CD8-positive, alpha-beta memory T cell (primary cell): ENCODE measurements around the gene PHPT1. TPM values are rescaled to one million over a fixed set of nuclear protein-coding genes. Genes with fewer than 3 reads are reported as not detected.
"Not testable (repeated sequence)": the region's sequence is repeated elsewhere in the genome, so short reads cannot be mapped to it uniquely, and the experiment has no call there.

Experiments
- CTCF ChIA-PET: fragments of 350-600 bp; sonication (Branson Sonifier 250); formaldehyde crosslinking; loops from one replicate; lab custom pipeline; 2021; ENCODE audit warnings: antibody characterized with exemption; lab: Charles Lee
- POLR2A ChIA-PET: fragments of 350-600 bp; sonication (Branson Sonifier 250); formaldehyde crosslinking; loops from one replicate; lab custom pipeline; 2021; ENCODE audit warnings: antibody characterized with exemption; lab: Charles Lee
- DNase-seq, 5 donors: peaks; one replicate each; pipeline versions ENCODE4 v3.0.0 to v3.0.0-alpha.2; 2020 to 2022; ENCODE audit warnings: mixed read lengths in 1 of 5
- H3K27ac ChIP-seq: one replicate; pipeline ENCODE4 v1.7.0; 2013; ENCODE audit warnings: low read depth, mild to moderate bottlenecking, low read length, moderate library complexity
- H3K27me3 ChIP-seq: 2 replicates; pipeline ENCODE4 v1.7.0; 2013; ENCODE audit warnings: low read length, mild to moderate bottlenecking; ENCODE audit not compliant: insufficient read depth, poor library complexity, severe bottlenecking
- H3K36me3 ChIP-seq: 2 replicates; pipeline ENCODE4 v1.7.0; 2013; ENCODE audit warnings: mild to moderate bottlenecking, low read length, moderate library complexity; ENCODE audit not compliant: insufficient read depth
- H3K4me1 ChIP-seq: 2 replicates; pipeline ENCODE4 v1.7.0; 2013; ENCODE audit warnings: mild to moderate bottlenecking, low read length, moderate library complexity; ENCODE audit not compliant: insufficient read depth
- H3K4me3 ChIP-seq: 2 replicates; pipeline ENCODE4 v1.7.0; 2013; ENCODE audit warnings: mild to moderate bottlenecking, low read length
- H3K9me3 ChIP-seq: 2 replicates; pipeline ENCODE4 v1.7.0; 2013; ENCODE audit warnings: mild to moderate bottlenecking, low read length
- H3K27ac Mint-ChIP-seq, 8 donors: one replicate each; pipeline ENCODE4 v1.8.0; 2020 to 2021; ENCODE audit warnings: mixed read lengths in 8 of 8, mild to moderate bottlenecking in 6 of 8, inconsistent platforms in 3 of 8, moderate library complexity in 3 of 8
- H3K27me3 Mint-ChIP-seq, 2 donors: one replicate each; pipeline ENCODE4 v1.8.0; 2020 to 2021; ENCODE audit warnings: mixed read lengths in 2 of 2, mild to moderate bottlenecking in 1 of 2, moderate library complexity in 1 of 2
- H3K36me3 Mint-ChIP-seq, 3 donors: one replicate each; pipeline ENCODE4 v1.8.0; 2020 to 2021; ENCODE audit warnings: mixed read lengths in 3 of 3, inconsistent platforms in 1 of 3, mild to moderate bottlenecking in 1 of 3
- H3K4me1 Mint-ChIP-seq, 3 donors: one replicate each; pipeline ENCODE4 v1.8.0; 2020 to 2021; ENCODE audit warnings: mixed read lengths in 3 of 3, inconsistent platforms in 1 of 3, mild to moderate bottlenecking in 1 of 3
- H3K4me3 Mint-ChIP-seq, 7 donors: one replicate each; pipeline ENCODE4 v1.8.0; 2020 to 2021; ENCODE audit warnings: mixed read lengths in 7 of 7, mild to moderate bottlenecking in 6 of 7, moderate library complexity in 4 of 7, inconsistent platforms in 2 of 7
- H3K9me3 Mint-ChIP-seq, 5 donors: one replicate each; pipeline ENCODE4 v1.8.0; 2020 to 2022; ENCODE audit warnings: mixed read lengths in 5 of 5, mild to moderate bottlenecking in 3 of 5, moderate library complexity in 2 of 5, inconsistent platforms in 1 of 5
- polyA plus RNA-seq: library from polyadenylated mRNA; unstranded; fragments of 300-500 nt; fragmentation: Illumina TruSeq; gene quantifications from one replicate; pipeline ENCODE4 v1.2.3, GENCODE V29; 2021
- total RNA-seq, 2 experiments: library from RNA; stranded (reverse); gene quantifications; one replicate each; pipeline ENCODE4 v1.2.3, GENCODE V29; 2021

The PHPT1 gene
- total and polyA plus RNA-seq, 3 experiments from 2014 or later: 100.0 to 110 (median 108) TPM

GRCh38 chr9:136829981-136830885 lies 19.0 kb upstream of the PHPT1 start:
- no peaks in the 10 kb centered on the region for H3K9me3 Mint-ChIP-seq
- no peak overlapping the region for H3K27ac Mint-ChIP-seq
- peaks cover 3% of the 10 kb centered on the region for H3K36me3 ChIP-seq

GRCh38 chr9:136831002-136831719 lies 18.0 kb upstream of the PHPT1 start:
- no peaks in the 10 kb centered on the region for H3K4me1 ChIP-seq
- H3K36me3 ChIP-seq: no peaks in the 10 kb centered on the region
- H3K4me3 Mint-ChIP-seq: no peak overlapping the region
- ChIA-PET CTCF (interaction anchor here (3.4 kb wide), 1 partner anchor 11 kb away, joined by 12 read pairs; the partner anchor contains the start of gene AJM1), POLR2A (no interaction called here)
- no peaks in the 10 kb centered on the region for H3K27me3 Mint-ChIP-seq
- no peak overlapping the region for H3K4me3 ChIP-seq
- H3K27me3 ChIP-seq: no peaks in the 10 kb centered on the region
- no peak overlapping the region for H3K27ac Mint-ChIP-seq
- no peak for DNase-seq
- no peaks in the 10 kb centered on the region for H3K9me3 ChIP-seq
- H3K9me3 Mint-ChIP-seq: no peaks in the 10 kb centered on the region
- no peak overlapping the region for H3K27ac ChIP-seq
- H3K36me3 Mint-ChIP-seq: peaks cover 0 to 51% (median 3%) of the 10 kb centered on the region in 3 donors
- peaks cover 0 to 2% (median 0%) of the 10 kb centered on the region in 3 donors for H3K4me1 Mint-ChIP-seq

More at GRCh38 chr9:136829981-136830885, 19.0 kb upstream of the PHPT1 start:
- ChIA-PET CTCF (interaction anchor here (1.1 kb wide), 1 partner anchor 12 kb away, joined by 3 read pairs; the partner anchor contains the start of gene AJM1), POLR2A (no interaction called here)
- Mint-ChIP-seq H3K4me3 (peak overlapping the region in 1 of 7 donors; percentile 9), H3K27me3 (no peaks in the 10 kb centered on the region), H3K4me1 (peaks cover 0 to 2% (median 0%) of the 10 kb centered on the region in 3 donors), H3K36me3 (peaks cover 0 to 58% (median 3%) of the 10 kb centered on the region in 3 donors)
- Histone ChIP-seq H3K9me3 (no peaks in the 10 kb centered on the region), H3K4me3 (no peak overlapping the region), H3K4me1 (no peaks in the 10 kb centered on the region), H3K27me3 (no peaks in the 10 kb centered on the region), H3K27ac (no peak overlapping the region)
- peak in 1 of 5 donors; percentile 45 for DNase-seq

GRCh38 chr9:136831720-136832104 lies 17.5 kb upstream of the PHPT1 start:
- H3K4me3 ChIP-seq: no peak overlapping the region
- CTCF ChIA-PET: interaction anchor here (3.4 kb wide), 1 partner anchor 11 kb away, joined by 12 read pairs; the partner anchor contains the start of gene AJM1
- peaks cover 0 to 47% (median 3%) of the 10 kb centered on the region in 3 donors for H3K36me3 Mint-ChIP-seq
- peak in 1 of 5 donors; percentile 39 for DNase-seq
- H3K4me1 ChIP-seq: no peaks in the 10 kb centered on the region
- H3K27ac Mint-ChIP-seq: no peak overlapping the region
- H3K27ac ChIP-seq: no peak overlapping the region
- H3K27me3 Mint-ChIP-seq: no peaks in the 10 kb centered on the region
- H3K9me3 ChIP-seq: no peaks in the 10 kb centered on the region
- POLR2A ChIA-PET: no interaction called here
- H3K27me3 ChIP-seq: no peaks in the 10 kb centered on the region
- no peak overlapping the region for H3K4me3 Mint-ChIP-seq
- peaks cover 0 to 2% (median 0%) of the 10 kb centered on the region in 3 donors for H3K4me1 Mint-ChIP-seq
- no peaks in the 10 kb centered on the region for H3K9me3 Mint-ChIP-seq
- no peaks in the 10 kb centered on the region for H3K36me3 ChIP-seq

- Histone ChIP-seq H3K4me1 (no peaks in the 10 kb centered on the region), H3K27ac (no peak overlapping the region), H3K36me3 (no peaks in the 10 kb centered on the region), H3K9me3 (no peaks in the 10 kb centered on the region), H3K27me3 (no peaks in the 10 kb centered on the region), H3K4me3 (no peak overlapping the region)
- Mint-ChIP-seq H3K27me3 (no peaks in the 10 kb centered on the region), H3K27ac (no peak overlapping the region), H3K4me1 (peaks cover 0 to 2% (median 0%) of the 10 kb centered on the region in 3 donors), H3K4me3 (no peak overlapping the region), H3K9me3 (no peaks in the 10 kb centered on the region), H3K36me3 (peaks cover 0 to 45% (median 3%) of the 10 kb centered on the region in 3 donors)
- CTCF ChIA-PET: interaction anchor here (3.4 kb wide), 1 partner anchor 10 kb away, joined by 12 read pairs; the partner anchor contains the start of gene AJM1
- DNase-seq: peak in 1 of 5 donors; percentile 36
- POLR2A ChIA-PET: no interaction called here
Observed at GRCh38 chr9:136832581-136832980, 16.6 kb upstream of the PHPT1 start.

- H3K27me3 Mint-ChIP-seq, H3K4me1 ChIP-seq, H3K9me3 Mint-ChIP-seq, H3K4me1 Mint-ChIP-seq, H3K36me3 ChIP-seq, POLR2A ChIA-PET, H3K4me3 Mint-ChIP-seq, H3K27me3 ChIP-seq, H3K27ac ChIP-seq, H3K4me3 ChIP-seq, H3K9me3 ChIP-seq: not testable (repeated sequence)
- CTCF ChIA-PET: interaction anchor here (3.4 kb wide), 1 partner anchor 9 kb away, joined by 12 read pairs; the partner anchor contains the start of gene AJM1
- Mint-ChIP-seq H3K36me3 (peaks cover 0 to 47% (median 3%) of the 10 kb centered on the region in 3 donors), H3K27ac (peak overlapping the region in 2 of 8 donors; percentile 36 to 78)
- peak in 1 of 5 donors; percentile 28 for DNase-seq
Observed at GRCh38 chr9:136833381-136834048, 15.7 kb upstream of the PHPT1 start.

GRCh38 chr9:136835162-136835931 lies 13.9 kb upstream of the PHPT1 start:
- H3K9me3 ChIP-seq: no peaks in the 10 kb centered on the region
- no peaks in the 10 kb centered on the region for H3K27me3 Mint-ChIP-seq
- ChIA-PET CTCF (interaction anchor here (1.2 kb wide), 1 partner anchor 25 kb away, joined by 4 read pairs; no protein-coding TSS in a partner anchor), POLR2A (no interaction called here)
- no peak for DNase-seq
- H3K4me3 ChIP-seq: no peak overlapping the region
- no peak overlapping the region for H3K27ac Mint-ChIP-seq
- no peaks in the 10 kb centered on the region for H3K4me1 ChIP-seq
- no peak overlapping the region for H3K4me3 Mint-ChIP-seq
- no peaks in the 10 kb centered on the region for H3K27me3 ChIP-seq
- H3K9me3 Mint-ChIP-seq: no peaks in the 10 kb centered on the region
- peaks cover 0 to 43% (median 3%) of the 10 kb centered on the region in 3 donors for H3K36me3 Mint-ChIP-seq
- no peaks in the 10 kb centered on the region for H3K36me3 ChIP-seq
- peaks cover 0 to 5% (median 4%) of the 10 kb centered on the region in 3 donors for H3K4me1 Mint-ChIP-seq
- no peak overlapping the region for H3K27ac ChIP-seq
